ENCODE data around the gene CHPF. TPM values are rescaled to one million over a fixed set of nuclear protein-coding genes. Genes with fewer than 3 reads are reported as not detected.

Gene CHPF
- total and polyA plus RNA-seq, 10 of the 15 experiments (the other 5 are each of a cell fraction or from before 2014, with no cell fraction given) = 0.09 to 17.4 (median 8.3) TPM; not detected in 1

- H3K79me2 ChIP-seq (ENCODE audit: control insufficient read depth, insufficient read depth, low read length) = peaks cover 11% of the 10 kb centered on the region
- DNase-seq (ENCODE audit: low read depth, low spot score) = no peak
- POLR2A ChIA-PET = interaction anchor here (0.6 to 2.1 kb wide), 2 partner anchors 110 to 493 kb away, joined by 4 to 15 read pairs; partner anchors contain the start of gene DNPEP
- H3K27ac ChIP-seq (ENCODE audit: control insufficient read depth, insufficient read depth) = no peak overlapping the region
- RAD21 ChIA-PET (ENCODE audit: unreplicated experiment) = interaction anchor here (1.2 to 3.6 kb wide), 4 partner anchors 23 to 192 kb away, joined by 3 to 21 read pairs (median 5); no protein-coding TSS in a partner anchor
- in situ Hi-C loops (cut with MboI) = no loop called here
- H4K20me1 ChIP-seq (ENCODE audit: control insufficient read depth, insufficient read depth) = no peaks in the 10 kb centered on the region
- H3K36me3 ChIP-seq (ENCODE audit: control insufficient read depth in 2 of 2, insufficient read depth in 2 of 2, low read length in 1 of 2) = no peaks in the 10 kb centered on the region
- H3K9ac ChIP-seq (ENCODE audit: control insufficient read depth, insufficient read depth, low read length) = peak overlapping the region; percentile 88; the same call in 1 of the 2 replicates
- H2AFZ ChIP-seq (ENCODE audit: control insufficient read depth, low read depth, low read length) = peak overlapping the region; percentile 97
- peaks cover 15% of the 10 kb centered on the region for H3K4me1 ChIP-seq (ENCODE audit: control insufficient read depth, insufficient read depth, low read length)
- 5% methylated on average over 56 of the region's 59 CpGs for WGBS (ENCODE audit: insufficient coverage, insufficient replicate concordance, low lambda C conversion rate, missing lambda C conversion rate)
- CTCF ChIA-PET = interaction anchor here (1.2 to 11.4 kb wide), 9 partner anchors 11 to 192 kb away, joined by 3 to 224 read pairs (median 6); partner anchors contain the start of genes CHPF, STK11IP and TMEM198
- no TSS peak for BruUV-seq (replicated peaks)
- H3K4me2 ChIP-seq (ENCODE audit: control insufficient read depth, insufficient read depth) = peak overlapping the region; percentile 99
- SMC1A ChIA-PET (ENCODE audit: uncharacterized antibody, unreplicated experiment) = interaction anchor here (1.2 to 4.0 kb wide), 2 partner anchors 31 to 182 kb away, joined by 3 to 22 read pairs; no protein-coding TSS in a partner anchor
- FAIRE-seq = no peak
- no peaks in the 10 kb centered on the region; the same call in 2 of the 3 replicates for H3K9me3 ChIP-seq (replicated peaks; ENCODE audit: control insufficient read depth, insufficient read depth, low read length)
- ATAC-seq = peak; percentile 62
- H3K27me3 ChIP-seq (replicated peaks in 1 of 2; ENCODE audit: control insufficient read depth in 2 of 2, insufficient read depth in 2 of 2, low read length in 1 of 2) = peaks cover 8 to 15% of the 10 kb centered on the region in 2 experiments
- peak overlapping the region; percentile 83 for H3K4me3 ChIP-seq
- intact Hi-C loops (cut with micrococcal nuclease; ENCODE audit: unreplicated experiment) = no loop called here
- TF ChIP-seq PRDM15 (CRISPR knock-in tag; IDR thresholded peaks at IDR 0.05) (no peak), PML (IDR thresholded peaks at IDR 0.05; ENCODE audit: low read length) (no peak), SUZ12 (IDR thresholded peaks at IDR 0.05; ENCODE audit: unreplicated experiment) (peak; percentile 36), GATAD2B (conservative IDR thresholded peaks at IDR 0.05; ENCODE audit: low read depth) (peak; percentile 49; the same call in 1 of the 2 replicates), PKNOX1 (IDR thresholded peaks at IDR 0.05) (no peak), ZNF687 (IDR thresholded peaks at IDR 0.05) (no peak), CHD2 (IDR thresholded peaks at IDR 0.05; ENCODE audit: borderline replicate concordance, low read depth, low read length) (no peak), ATF2 (IDR thresholded peaks at IDR 0.05; ENCODE audit: low read length) (no peak), SP1 (IDR thresholded peaks at IDR 0.05; ENCODE audit: low read depth, low read length) (no peak), BHLHE40 (IDR thresholded peaks at IDR 0.05; ENCODE audit: borderline replicate concordance in 1 of 2, low read depth in 2 of 2, low read length in 1 of 2) (peak in 1 of 2 experiments; percentile 35; a peak in 1 of 4 replicates), PAX5 (IDR thresholded peaks at IDR 0.05; ENCODE audit: borderline replicate concordance, low read depth, low read length) (no peak)
These were observed 45.9 kb downstream of the CHPF start for GRCh38 chr2:219497495-219498279.

Measured in GM12878 (cell line).